Fibroblast of lung (primary cell): ENCODE measurements around the gene SUPT5H.

Experiments
- EZH2 ChIP-seq: IDR thresholded peaks from 2 replicates; pipeline ENCODE4 v1.5.1; 2012; ENCODE audit warnings: low read length, control low read depth, mild to moderate bottlenecking; ENCODE audit errors: missing control alignments
- TF ChIP-seq, protein P1 (sequence below), 2 donors: IDR thresholded peaks in 1 of 2; conservative IDR thresholded peaks in 1 of 2; 1 replicate in 1 of 2; 2 replicates in 1 of 2; pipeline ENCODE4 v1.5.1; 2011 to 2012; ENCODE audit warnings: low read length in 2 of 2, control low read depth in 1 of 2, inconsistent platforms in 1 of 2, low read depth in 1 of 2, mild to moderate bottlenecking in 1 of 2

DNA sequence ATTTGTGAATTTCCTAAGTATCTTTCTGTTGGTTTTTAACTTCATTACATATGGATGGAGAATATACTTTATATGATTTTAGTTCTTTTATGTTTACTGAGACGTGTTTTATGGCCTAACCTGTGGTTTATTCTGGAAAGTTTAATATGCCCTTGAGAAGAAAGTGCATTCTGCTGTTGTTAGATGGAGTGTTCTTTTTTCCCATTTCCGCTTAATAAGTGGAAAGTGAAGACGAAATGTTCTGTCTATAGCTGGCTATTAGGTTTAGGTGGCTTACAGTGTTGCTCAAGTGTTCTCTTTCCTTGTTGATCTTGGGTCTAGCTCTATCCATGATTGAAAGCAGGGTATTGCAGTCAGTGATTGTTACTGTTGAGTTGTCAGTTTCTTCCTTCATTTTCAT lies 18.0 kb downstream of the SUPT5H start:
- no peak for TF ChIP-seq EZH2
- TF ChIP-seq, protein P1, sequence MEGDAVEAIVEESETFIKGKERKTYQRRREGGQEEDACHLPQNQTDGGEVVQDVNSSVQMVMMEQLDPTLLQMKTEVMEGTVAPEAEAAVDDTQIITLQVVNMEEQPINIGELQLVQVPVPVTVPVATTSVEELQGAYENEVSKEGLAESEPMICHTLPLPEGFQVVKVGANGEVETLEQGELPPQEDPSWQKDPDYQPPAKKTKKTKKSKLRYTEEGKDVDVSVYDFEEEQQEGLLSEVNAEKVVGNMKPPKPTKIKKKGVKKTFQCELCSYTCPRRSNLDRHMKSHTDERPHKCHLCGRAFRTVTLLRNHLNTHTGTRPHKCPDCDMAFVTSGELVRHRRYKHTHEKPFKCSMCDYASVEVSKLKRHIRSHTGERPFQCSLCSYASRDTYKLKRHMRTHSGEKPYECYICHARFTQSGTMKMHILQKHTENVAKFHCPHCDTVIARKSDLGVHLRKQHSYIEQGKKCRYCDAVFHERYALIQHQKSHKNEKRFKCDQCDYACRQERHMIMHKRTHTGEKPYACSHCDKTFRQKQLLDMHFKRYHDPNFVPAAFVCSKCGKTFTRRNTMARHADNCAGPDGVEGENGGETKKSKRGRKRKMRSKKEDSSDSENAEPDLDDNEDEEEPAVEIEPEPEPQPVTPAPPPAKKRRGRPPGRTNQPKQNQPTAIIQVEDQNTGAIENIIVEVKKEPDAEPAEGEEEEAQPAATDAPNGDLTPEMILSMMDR (conservative IDR thresholded peaks at IDR 0.05 in 1 of 2, IDR thresholded peaks at IDR 0.05 in 1 of 2; ENCODE audit: low read depth in 1 of 2, low read length in 2 of 2): no peak
